ENCODE measurements around the gene OTUB1.

Gene OTUB1

DNA sequence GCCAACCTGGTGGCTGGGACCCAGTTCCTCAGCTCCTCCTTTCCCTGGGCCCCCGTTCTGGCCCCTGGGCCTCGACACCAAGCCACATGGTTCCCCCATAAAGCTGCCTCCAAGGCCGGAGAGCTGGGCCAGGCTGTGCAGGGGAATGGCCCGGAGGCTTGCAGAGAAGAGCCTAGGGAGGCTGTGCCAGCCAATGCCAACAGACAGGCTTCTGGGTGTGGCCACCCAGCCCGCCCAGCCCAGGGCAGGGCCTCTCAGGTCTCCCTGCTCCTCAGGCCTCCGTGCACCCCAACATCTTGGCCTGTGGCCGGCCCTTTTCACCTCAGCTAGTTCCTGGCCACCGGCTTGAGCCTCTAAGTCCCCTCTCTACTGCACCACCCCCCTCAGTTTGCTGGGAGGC, 32.1 kb downstream of the OTUB1 start:
- TF ChIP-seq POLR2AphosphoS5 (IDR thresholded peaks at IDR 0.05; ENCODE audit: low read depth, low read length) (no peak), FOXP2 (optimal IDR thresholded peaks at IDR 0.05; ENCODE audit: borderline replicate concordance, extremely low read depth, extremely low read length, insufficient read depth) (no peak), SIN3A (IDR thresholded peaks at IDR 0.05; ENCODE audit: borderline replicate concordance, insufficient read depth, low read length) (no peak), TAF1 (IDR thresholded peaks at IDR 0.05; ENCODE audit: borderline replicate concordance, insufficient read depth, low read length) (no peak)
- TF ChIP-seq, protein P1, sequence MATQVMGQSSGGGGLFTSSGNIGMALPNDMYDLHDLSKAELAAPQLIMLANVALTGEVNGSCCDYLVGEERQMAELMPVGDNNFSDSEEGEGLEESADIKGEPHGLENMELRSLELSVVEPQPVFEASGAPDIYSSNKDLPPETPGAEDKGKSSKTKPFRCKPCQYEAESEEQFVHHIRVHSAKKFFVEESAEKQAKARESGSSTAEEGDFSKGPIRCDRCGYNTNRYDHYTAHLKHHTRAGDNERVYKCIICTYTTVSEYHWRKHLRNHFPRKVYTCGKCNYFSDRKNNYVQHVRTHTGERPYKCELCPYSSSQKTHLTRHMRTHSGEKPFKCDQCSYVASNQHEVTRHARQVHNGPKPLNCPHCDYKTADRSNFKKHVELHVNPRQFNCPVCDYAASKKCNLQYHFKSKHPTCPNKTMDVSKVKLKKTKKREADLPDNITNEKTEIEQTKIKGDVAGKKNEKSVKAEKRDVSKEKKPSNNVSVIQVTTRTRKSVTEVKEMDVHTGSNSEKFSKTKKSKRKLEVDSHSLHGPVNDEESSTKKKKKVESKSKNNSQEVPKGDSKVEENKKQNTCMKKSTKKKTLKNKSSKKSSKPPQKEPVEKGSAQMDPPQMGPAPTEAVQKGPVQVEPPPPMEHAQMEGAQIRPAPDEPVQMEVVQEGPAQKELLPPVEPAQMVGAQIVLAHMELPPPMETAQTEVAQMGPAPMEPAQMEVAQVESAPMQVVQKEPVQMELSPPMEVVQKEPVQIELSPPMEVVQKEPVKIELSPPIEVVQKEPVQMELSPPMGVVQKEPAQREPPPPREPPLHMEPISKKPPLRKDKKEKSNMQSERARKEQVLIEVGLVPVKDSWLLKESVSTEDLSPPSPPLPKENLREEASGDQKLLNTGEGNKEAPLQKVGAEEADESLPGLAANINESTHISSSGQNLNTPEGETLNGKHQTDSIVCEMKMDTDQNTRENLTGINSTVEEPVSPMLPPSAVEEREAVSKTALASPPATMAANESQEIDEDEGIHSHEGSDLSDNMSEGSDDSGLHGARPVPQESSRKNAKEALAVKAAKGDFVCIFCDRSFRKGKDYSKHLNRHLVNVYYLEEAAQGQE (IDR thresholded peaks at IDR 0.05; ENCODE audit: insufficient read depth in 1 of 2, low read depth in 2 of 2, low read length in 2 of 2) = no peak

DNA sequence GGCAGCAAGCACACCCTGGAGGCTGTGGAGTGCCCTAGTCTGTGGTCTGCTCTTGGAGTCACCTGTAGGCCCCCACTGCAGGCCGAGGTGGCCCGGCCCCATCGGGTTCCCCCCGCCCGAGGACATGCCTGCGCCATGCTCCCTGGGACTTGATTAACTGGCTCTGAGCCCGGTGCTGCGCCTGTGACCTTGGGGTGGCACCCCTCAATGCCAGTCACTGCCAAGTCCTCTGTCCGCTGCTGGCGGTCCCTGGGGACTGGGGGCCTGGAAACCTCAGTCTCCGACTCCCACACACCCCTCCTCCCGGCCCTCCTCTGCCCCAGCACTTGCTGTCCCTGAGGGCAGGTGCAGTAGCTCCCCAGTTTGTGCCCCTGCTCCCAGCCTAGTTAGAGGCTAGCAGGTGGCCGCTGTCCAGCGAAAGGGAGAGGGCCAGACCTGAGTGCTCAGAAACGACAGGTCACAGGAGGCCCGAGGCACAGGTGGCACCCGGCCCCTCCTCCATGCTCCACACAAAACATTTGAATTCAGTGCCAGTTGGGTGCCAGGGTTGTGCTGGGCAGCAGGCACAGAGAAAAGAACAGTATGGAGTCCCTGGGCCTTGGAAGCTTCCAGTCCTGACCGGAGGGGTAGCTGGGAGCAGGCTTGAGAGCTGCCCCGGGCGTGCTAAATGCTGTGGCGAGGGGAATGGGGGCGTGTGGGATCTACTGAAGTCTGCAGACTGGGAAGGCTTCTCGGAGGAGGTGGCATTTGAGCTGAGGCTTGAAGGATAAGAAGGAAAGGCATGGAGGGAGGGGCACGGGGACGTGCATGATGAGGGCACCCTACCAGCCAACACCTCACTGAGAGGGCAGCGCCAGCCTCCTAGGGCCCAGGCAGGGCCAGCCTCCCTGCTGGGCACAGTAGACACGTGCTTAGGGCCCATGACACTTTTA, 33.1 kb downstream of the OTUB1 start:
- TF ChIP-seq, protein P1 (IDR thresholded peaks at IDR 0.05; ENCODE audit: insufficient read depth in 1 of 2, low read depth in 2 of 2, low read length in 2 of 2) = 0 out of 4 replicates have a peak, but pooled peaks of 1 of the 2 experiments have one; percentile 35
- TF ChIP-seq FOXP2 (optimal IDR thresholded peaks at IDR 0.05; ENCODE audit: borderline replicate concordance, extremely low read depth, extremely low read length, insufficient read depth) = no peak

DNA sequence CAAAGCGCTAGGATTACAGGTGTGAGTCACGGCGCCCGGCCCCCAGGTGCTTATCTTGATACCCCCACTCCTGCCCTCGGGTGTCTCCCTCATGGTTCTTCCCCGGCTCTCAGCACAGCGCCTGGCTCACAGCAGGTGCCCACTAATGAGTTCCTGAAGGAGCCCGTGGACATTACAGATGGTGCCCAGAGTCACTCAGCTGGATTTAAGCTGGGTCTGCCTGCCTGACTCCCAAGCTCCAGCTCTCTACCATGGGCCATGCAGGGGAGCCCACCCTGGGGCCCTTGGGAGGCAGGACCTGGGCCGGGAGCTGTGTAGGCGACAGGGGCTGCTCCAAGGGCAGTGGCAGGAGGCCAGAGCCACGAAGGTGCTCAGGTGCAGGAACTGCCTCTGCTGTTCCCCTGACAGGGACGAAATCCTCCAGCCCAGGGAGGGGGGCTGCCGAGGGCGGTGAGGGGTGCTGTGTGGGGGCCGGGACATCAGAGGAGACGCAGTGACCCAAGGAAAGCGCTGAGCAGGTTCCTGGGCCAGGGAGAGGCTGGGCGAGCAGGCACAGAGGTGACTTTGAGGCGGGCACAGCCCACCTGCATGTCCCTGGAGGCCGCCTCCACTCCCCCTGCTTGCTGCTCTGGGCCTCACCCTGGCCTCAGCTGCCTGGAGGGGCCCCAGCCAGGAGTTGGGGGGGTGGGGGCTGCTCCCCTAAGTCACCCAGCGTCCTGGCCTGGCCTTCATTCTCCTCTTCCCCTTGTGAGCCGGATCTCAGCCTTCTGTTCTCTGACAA, 34.9 kb downstream of the OTUB1 start:
- TF ChIP-seq POLR2AphosphoS5 (IDR thresholded peaks at IDR 0.05; ENCODE audit: low read depth, low read length) (no peak), SIN3A (IDR thresholded peaks at IDR 0.05; ENCODE audit: borderline replicate concordance, insufficient read depth, low read length) (no peak), FOXP2 (optimal IDR thresholded peaks at IDR 0.05; ENCODE audit: borderline replicate concordance, extremely low read depth, extremely low read length, insufficient read depth) (no peak), TAF1 (IDR thresholded peaks at IDR 0.05; ENCODE audit: borderline replicate concordance, insufficient read depth, low read length) (no peak)
- TF ChIP-seq, protein P1 (IDR thresholded peaks at IDR 0.05; ENCODE audit: insufficient read depth in 1 of 2, low read depth in 2 of 2, low read length in 2 of 2) = no peak

DNA sequence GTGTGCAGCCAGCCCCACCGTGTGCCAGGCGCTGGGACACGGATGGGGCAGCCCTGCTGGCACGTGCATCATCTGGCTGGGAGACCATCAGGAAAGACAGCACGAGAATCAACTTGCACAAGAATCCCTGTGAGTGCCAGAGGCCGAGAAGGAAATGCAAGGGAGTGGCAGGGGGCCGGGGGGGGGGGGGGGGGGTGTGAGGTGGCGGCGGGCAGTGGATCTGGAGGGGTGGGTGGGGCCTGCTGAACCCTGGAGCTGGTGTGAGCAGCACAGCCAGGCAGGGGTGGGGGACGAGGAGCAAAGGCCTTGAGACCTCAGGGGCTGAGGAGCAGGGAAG, 35.5 kb downstream of the OTUB1 start:
- TF ChIP-seq SIN3A (IDR thresholded peaks at IDR 0.05; ENCODE audit: borderline replicate concordance, insufficient read depth, low read length) (no peak), TAF1 (IDR thresholded peaks at IDR 0.05; ENCODE audit: borderline replicate concordance, insufficient read depth, low read length) (no peak), POLR2AphosphoS5 (IDR thresholded peaks at IDR 0.05; ENCODE audit: low read depth, low read length) (no peak), FOXP2 (optimal IDR thresholded peaks at IDR 0.05; ENCODE audit: borderline replicate concordance, extremely low read depth, extremely low read length, insufficient read depth) (no peak)
- TF ChIP-seq, protein P1 (IDR thresholded peaks at IDR 0.05; ENCODE audit: insufficient read depth in 1 of 2, low read depth in 2 of 2, low read length in 2 of 2) = no peak

Data from PFSK-1 (cell line).